NCI-H128 (cell line): ENCODE results near the gene SSTR1.

Source experiments
- DNase-seq: peaks from one replicate; lab custom pipeline; 2025; ENCODE audit not compliant: unreplicated experiment; lab: John Stamatoyannopoulos, UW

SSTR1 gene

DNA sequence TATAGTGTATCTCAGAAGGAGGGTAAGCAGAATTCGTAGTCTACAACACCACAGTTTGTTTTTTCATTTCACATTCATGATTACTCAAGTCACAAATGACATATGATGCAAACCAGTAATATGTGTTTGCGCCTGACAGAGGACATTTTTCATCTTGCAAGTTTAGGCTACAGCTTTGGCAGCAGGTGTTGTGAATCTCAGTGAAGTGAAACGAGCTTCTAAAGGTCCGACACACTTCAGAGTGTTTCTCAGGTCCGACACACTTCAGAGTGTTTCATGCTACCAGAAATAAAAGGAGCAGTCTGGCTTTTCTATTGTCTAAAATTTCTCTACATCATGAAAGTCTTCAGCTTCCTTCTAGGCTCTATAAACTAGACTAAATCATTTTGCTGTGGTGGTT lies 25.5 kb downstream of the SSTR1 start:
- no peak for DNase-seq

DNA sequence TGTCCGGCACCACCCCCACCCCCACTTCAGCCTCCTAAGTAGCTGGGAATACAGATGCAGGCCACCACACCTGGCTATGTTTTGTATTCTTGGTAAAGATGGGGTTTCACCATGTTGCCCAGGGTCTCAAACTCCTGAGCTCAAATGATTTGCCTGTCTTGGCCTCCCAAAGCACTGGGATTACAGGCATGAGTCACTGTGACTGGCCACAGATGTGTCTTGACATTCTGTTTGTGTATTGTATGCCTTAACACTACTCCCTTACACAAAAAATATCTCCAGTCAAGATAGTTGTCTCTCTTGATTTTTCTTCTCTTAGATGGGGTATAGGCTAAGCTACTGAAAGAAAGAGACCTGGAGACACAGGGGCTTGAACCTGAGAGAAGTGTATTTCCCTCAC lies 30.6 kb downstream of the SSTR1 start:
- no peak for DNase-seq

DNA sequence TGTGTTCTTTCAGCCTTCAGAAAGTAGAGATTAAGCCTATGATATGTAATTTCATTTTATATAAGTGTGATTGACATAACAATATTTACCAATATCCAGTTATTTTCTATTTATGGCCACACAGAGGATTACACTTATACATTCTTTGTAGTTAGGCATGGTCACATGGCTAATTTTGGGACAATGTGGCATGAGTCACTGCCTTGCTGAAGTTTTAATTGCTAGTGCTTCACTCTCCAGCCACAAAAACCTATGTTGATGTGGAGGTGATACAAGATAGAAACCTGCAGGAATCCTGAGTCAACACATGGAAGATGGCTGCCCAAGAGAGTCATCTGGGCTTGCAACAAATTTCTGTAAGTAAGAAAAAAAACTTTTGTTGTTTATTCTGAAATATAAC lies 31.2 kb downstream of the SSTR1 start:
- no peak for DNase-seq

GRCh38 chr14:38243696-38244240 lies 36.1 kb downstream of the SSTR1 start:
- no peak for DNase-seq

DNA sequence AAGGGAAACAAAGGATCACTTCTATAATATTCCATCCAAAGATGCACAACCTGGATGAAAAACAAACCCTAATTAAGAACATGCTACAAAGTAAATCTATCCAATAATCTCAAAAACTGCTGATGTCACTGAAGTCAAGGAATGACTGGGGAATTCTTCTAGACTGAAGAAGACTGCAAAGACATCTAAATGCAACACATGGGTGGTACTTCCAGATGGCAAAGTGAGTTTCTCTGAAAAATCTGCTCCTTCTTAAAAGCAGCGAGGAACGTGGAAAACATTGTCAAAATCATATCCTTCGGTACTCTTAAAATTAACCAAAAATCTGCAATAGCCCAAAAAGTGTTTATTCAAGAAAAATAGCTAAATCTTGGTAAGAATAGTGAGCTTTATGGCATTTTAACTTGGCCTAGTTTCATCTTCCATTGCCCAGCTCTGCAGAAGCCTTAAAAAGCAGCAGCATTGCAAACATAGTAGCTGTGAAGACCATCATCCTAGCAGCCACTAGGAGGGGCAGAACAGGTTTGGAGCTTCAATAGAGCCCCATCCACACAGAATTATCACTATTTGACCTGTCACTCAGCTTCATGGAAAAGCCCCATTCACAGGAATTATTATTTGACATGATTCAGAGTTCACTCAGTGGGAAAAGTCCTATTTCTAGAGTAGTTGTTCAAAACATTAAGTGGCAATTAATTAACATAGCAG lies 40.8 kb downstream of the SSTR1 start:
- DNase-seq, result no peak

DNA sequence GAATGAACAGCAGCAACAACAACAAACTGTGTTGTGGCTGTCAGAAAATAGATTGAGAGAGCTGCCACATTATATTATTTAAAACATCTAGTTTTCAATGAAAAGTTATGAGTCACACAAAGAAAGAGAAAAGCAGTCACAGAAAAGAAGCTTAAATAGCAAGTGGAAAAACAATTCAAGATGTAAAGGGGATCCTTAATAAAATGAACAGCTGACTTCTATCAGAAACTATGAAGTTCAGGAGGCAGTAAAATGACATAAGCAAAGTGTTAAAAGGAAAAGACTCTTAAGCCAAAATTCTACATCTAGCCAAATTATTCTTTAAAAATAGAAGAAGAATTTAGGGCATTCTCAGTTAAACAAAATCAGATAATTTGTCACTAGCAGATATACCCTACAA lies 42.6 kb downstream of the SSTR1 start:
- no peak for DNase-seq

DNA sequence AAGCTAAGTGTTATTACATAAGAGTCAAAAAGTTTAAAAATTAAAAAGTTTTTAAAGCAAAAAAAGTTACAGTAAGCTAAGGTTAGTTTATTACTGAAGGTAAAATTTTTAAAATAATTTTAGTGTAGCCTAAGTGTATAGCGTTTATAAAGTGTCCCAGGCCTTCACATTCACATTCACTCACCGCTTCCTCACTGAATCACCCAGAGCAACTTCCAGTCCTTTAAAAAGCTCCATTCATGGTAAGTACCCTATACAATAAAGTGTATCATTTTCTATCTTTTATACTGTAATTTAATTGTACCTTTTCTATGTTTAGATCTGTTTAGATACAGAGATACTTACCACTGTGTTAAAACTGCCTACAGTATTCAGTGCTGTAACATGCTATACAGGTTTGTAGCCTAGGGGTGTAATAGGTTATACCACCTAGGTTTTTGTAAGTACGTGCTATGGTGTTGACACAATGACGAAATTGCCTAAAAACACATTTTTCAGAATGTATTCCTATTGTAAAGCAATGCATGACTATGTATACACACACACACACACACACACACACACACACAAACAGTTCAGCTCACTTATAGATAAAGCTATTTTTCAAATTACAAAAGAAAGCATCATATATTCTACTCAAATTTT lies 44.5 kb downstream of the SSTR1 start:
- no peak for DNase-seq

- DNase-seq, result no peak
Observed at GRCh38 chr14:38253676-38254075, 46.0 kb downstream of the SSTR1 start.

GRCh38 chr14:38254571-38255407 lies 47.1 kb downstream of the SSTR1 start:
- no peak for DNase-seq

DNA sequence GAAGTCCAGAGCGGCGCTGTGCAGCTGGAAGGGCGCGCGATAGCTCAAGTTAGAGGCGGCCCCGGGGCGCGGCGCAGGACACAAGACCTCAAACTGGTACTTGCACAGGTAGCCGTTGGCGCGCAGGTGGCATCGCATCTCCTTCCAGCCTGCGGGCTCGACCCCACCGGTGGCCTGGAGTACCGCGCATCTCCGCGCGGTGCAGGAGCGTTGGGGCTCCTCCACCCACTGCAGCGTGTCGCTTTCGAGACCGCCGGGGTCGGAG lies 47.6 kb downstream of the SSTR1 start:
- DNase-seq, result no peak

DNA sequence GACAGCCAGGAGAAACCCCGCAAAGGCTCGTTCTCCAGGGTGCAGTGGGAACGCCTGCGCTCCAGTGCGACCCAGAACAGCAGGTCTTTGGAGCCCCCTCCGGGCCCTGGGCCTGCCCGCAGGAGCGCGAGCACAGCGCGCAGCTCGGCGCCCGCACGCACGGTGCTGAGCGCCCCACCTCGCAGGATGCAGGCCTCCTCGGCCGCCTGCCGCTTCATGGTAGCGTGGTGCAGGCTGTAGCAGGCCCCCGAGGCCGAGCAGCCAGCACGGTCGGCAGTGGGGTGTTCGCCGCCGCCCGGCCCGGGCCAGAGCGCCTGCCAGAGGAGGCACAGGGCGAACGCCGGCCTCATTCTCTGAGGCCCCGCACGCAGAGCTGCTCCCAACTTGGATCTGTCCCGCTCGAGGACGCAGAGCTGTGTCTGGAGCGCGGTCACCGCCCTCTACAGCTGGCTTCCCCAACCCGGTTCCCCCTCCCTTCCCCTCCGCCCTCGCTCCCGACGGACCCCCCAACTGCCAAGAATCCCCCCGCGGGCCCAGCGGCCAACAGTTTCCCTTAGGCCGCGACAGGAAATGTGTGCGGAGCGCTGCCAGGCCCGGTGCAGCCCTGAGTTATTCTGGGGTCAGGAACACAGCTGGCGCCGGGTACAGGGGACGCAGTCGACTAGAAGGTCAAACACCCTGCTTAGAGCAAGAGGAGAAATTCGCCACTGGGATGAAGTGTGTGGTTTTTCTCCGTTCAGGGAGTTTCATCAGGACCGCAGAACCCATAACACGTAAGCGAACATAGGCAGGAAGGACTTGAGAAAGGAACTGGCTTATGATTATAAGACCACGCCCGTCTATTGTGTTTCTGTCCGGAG lies 48.2 kb downstream of the SSTR1 start, which contains the start of gene CLEC14A:
Gene CLEC14A (minus strand): TSS at position 421 of the 860 bp plus-strand sequence. CDS start 71 bp downstream, at position 350.
- DNase-seq, result no peak

DNA sequence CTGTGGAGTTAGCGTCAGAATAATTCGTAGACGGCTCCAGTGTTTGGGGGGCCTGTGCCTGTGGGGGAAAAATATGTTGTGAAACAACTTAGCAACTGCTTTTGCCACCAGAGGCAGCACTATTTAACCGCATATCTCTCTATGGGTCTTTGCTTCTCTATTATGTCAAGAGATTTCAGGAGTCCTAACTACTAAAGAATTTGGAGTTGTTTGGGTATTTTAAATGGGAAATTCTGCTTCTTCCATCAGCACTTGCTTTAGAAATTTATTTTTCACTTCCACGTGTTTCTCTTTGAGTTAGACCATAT lies 48.8 kb downstream of the SSTR1 start:
- DNase-seq, result no peak

DNA sequence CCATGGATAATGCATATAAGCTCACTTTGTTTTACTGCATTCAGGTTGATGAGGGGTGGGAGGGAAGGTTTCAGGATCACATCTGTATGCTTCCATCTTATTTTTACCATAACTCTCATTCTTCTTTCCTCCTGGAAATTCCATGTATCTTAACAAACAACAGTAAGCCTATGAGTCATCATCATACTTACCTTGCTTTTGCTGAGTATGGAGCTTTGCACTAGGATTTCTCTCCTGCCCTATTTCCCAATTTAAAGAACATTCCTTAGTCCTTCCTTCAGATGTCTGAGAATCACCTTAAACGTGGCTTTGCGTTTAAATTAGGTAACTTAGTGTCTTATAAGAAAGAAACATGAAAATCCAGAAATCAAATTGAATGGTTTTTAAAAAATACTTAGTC lies 49.8 kb downstream of the SSTR1 start:
- DNase-seq, result no peak

DNA sequence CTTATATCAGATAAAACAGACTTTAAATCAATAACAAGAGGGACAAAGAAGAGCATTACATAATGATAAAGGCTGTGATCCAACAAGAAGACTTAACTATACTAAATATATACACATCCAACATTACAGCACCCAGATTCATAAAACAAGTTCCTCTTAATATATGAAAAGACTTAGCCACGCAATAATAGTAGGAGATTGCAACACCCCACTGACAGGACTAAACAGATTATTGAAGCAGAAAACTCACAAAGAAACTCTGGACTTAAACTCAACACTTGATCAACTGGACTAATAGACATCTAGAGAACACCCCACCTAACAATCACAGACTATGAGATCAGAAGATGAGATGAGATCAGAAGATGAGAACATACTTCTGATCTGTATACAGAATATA lies 53.9 kb downstream of the SSTR1 start:
- no peak for DNase-seq
